Activated T-cell treated with anti-CD3 and anti-CD28 coated beads, Interleukin-2, amount 50 U/mL, for 24 hours (primary cell): ENCODE results near the gene TBC1D1.
A peak's percentile ranks its signal among the peaks of the same experiment; 100 is the strongest.

Experiments
- DNase-seq: peaks from one replicate; pipeline ENCODE4 v3.0.0-alpha.2; 2020
- H3K27ac Mint-ChIP-seq: 2 replicates; pipeline ENCODE4 v1.8.0; 2020; ENCODE audit warnings: mild to moderate bottlenecking, mixed read lengths
- H3K27me3 Mint-ChIP-seq: 2 replicates; pipeline ENCODE4 v1.8.0; 2020; ENCODE audit warnings: mixed read lengths
- H3K36me3 Mint-ChIP-seq: 2 replicates; pipeline ENCODE4 v1.8.0; 2020; ENCODE audit warnings: low read depth, mixed read lengths
- H3K4me1 Mint-ChIP-seq: 2 replicates; pipeline ENCODE4 v1.8.0; 2020; ENCODE audit warnings: low read depth, mixed read lengths
- H3K4me3 Mint-ChIP-seq: 2 replicates; pipeline ENCODE4 v1.8.0; 2020; ENCODE audit warnings: mild to moderate bottlenecking, moderate library complexity, mixed read lengths
- H3K9me3 Mint-ChIP-seq: 2 replicates; pipeline ENCODE4 v1.8.0; 2020; ENCODE audit warnings: mixed read lengths

The TBC1D1 gene

DNA sequence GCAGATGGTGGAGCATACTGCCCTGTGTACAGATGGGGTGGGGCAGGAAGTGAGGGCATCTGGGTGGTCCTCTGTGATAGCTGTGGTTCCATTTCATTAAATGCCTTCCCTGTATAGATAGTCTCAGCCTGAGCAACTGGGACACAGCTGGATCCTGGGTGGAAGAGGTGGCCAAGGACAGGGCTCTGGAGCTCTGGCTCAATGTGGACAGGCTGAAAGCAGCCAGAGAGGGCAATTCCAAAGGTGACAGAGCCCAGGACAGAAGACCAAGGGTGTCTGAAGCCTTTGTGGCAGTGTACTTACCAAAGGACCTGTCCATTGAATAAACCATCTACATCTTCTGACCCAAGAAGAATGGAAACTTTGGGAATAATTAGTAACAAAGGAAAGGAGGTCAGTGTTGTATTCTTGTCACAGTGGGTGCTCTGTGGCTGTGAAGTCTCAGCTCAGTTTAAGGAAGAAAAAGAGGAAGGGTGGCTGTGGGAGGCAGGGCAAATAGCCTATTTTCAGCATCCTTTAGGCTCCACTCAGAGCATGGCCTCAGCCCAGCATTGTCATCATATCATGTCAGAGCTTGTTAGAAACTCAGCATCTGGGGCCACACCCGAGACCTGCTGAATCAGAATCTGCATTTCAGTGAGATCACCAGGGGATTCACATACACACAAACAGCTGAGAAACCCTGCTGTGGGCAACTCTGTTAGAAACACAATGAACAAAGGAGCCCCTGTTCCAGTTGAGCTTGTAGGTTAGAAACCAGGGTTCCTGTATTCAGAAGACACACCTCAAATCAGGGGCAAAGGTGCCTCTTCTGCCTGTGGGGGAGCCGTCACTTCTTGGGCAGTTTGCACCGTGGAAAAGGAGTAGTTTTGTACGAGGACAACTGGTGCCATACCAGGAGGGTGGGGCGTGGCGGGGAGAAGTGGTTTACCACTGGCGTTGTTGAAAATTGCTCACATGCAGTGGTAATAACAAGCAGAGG is 237.9 kb downstream of the TBC1D1 start:
- Mint-ChIP-seq H3K27ac (peak overlapping the region; percentile 95), H3K9me3 (no peaks in the 10 kb centered on the region), H3K4me3 (peak overlapping the region; percentile 51), H3K27me3 (no peaks in the 10 kb centered on the region), H3K36me3 (peaks cover 67% of the 10 kb centered on the region), H3K4me1 (peaks cover 69% of the 10 kb centered on the region)
- peak; percentile 80 for DNase-seq

DNA sequence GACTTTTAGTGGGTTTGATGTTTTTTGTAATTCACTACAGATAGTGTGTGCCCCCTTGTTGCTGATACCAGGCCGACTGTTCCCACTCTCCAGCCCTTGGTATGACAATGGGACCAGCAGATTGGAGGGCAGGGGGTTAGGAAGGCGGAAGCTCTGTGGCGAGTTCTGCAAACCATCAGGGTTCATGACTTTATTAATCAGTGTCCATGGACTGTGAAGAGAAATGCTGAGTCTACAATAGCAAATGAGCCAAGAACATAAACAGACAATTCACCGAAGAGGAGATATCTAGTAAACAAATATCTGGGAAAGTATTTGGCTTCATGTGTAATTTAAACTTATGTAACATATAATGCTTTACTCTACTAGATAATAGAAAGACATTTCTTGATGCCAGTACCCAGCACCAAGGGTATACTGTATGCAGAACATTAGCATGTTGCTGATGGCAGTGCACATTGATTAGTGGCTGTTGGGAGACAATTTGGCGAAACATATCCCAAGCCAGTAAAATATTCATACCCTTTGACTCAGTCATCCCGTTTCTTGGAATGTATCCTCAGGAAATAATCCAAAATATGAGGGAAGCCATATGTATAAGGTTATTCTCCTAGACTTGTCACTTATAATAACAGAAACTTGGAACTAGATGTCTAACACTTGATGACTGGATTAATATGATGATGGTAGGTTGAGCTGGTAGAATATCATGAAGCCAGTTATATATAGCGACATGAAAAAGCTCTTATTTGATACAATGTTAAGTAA is 238.8 kb downstream of the TBC1D1 start:
- Mint-ChIP-seq H3K27ac (peak overlapping the region; percentile 95), H3K9me3 (no peaks in the 10 kb centered on the region), H3K4me3 (peak overlapping the region; percentile 51), H3K27me3 (no peaks in the 10 kb centered on the region), H3K36me3 (peaks cover 70% of the 10 kb centered on the region), H3K4me1 (peaks cover 75% of the 10 kb centered on the region)
- no peak for DNase-seq

DNA sequence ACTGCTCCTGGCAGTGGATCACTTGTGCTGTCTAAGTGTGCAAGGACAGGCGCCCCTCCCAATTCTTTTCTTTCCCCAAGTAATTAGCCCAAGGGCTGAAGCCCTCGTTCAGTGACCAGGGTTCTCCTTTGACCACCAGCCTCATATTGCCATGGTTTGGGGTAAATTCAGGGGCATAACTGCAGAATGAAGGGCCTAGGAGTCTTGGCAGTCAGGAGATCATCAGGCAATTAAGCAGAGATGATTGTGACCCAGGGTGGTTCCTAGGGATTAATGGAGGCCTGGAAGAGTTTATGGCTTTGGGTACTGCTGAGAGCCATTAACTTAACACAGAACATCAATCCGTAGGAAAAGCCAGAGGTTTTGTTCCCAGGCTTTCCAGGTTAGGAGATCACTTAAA is 240.0 kb downstream of the TBC1D1 start:
- H3K4me1 Mint-ChIP-seq, result peaks cover 72% of the 10 kb centered on the region
- peak overlapping the region; percentile 68 for H3K4me3 Mint-ChIP-seq
- DNase-seq, result no peak
- H3K36me3 Mint-ChIP-seq, result peaks cover 66% of the 10 kb centered on the region
- no peaks in the 10 kb centered on the region for H3K27me3 Mint-ChIP-seq
- no peaks in the 10 kb centered on the region for H3K9me3 Mint-ChIP-seq
- peak overlapping the region; percentile 96 for H3K27ac Mint-ChIP-seq

GRCh38 chr4:38131371-38132091 is 240.6 kb downstream of the TBC1D1 start:
- peak overlapping the region; percentile 68 for H3K4me3 Mint-ChIP-seq
- peak overlapping the region; percentile 96 for H3K27ac Mint-ChIP-seq
- peaks cover 74% of the 10 kb centered on the region for H3K4me1 Mint-ChIP-seq
- peak; percentile 85 for DNase-seq
- peaks cover 66% of the 10 kb centered on the region for H3K36me3 Mint-ChIP-seq
- no peaks in the 10 kb centered on the region for H3K27me3 Mint-ChIP-seq
- H3K9me3 Mint-ChIP-seq, result no peaks in the 10 kb centered on the region

GRCh38 chr4:38132107-38132673 is 241.3 kb downstream of the TBC1D1 start:
- Mint-ChIP-seq H3K27ac (peak overlapping the region; percentile 96), H3K9me3 (no peaks in the 10 kb centered on the region), H3K4me3 (peak overlapping the region; percentile 68), H3K27me3 (no peaks in the 10 kb centered on the region), H3K4me1 (peaks cover 74% of the 10 kb centered on the region), H3K36me3 (peaks cover 68% of the 10 kb centered on the region)
- peak; percentile 76 for DNase-seq

GRCh38 chr4:38132843-38133662 is 242.2 kb downstream of the TBC1D1 start:
- Mint-ChIP-seq H3K36me3 (peaks cover 68% of the 10 kb centered on the region), H3K27ac (peak overlapping the region; percentile 96), H3K4me1 (peaks cover 67% of the 10 kb centered on the region), H3K9me3 (no peaks in the 10 kb centered on the region), H3K4me3 (peak overlapping the region; percentile 41), H3K27me3 (no peaks in the 10 kb centered on the region)
- no peak for DNase-seq

DNA sequence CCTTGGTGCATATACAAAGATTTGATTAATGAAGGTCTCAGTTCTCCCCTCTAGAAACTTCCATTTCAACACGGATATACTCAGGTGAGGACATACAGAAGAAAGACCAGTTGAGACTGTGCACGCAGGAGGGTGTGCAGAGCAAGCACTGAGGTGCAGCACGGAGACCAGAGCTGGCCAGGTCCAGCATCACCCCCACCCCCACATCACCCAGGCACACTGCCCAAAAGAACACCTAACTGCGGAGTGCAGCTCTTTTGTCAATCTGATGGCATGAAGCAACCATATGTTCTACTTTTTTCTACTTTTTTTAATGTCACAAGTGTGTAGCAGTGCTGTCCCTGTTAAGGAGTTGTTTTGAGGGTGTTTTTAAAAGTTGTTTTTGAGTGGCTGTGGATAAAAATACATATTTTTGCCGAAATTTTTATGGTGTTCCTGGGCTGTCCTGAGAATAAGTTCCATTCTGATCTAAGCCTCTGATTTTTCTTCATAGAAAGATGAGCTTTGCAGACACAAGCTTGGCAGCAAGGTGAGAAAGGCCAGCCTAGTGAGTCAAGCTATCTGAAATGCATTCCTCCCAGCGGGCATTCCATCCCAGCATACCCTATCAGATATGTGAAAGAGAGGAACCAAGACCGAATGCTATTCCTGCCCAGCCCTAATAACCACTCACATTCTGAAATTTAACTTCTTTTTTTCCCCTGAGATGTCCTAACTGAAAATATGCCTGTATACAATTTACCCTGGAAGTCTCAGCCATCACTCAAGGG is 243.0 kb downstream of the TBC1D1 start:
- Mint-ChIP-seq H3K4me3 (no peak overlapping the region), H3K36me3 (peaks cover 73% of the 10 kb centered on the region), H3K4me1 (peaks cover 67% of the 10 kb centered on the region), H3K27ac (no peak overlapping the region), H3K27me3 (no peaks in the 10 kb centered on the region), H3K9me3 (no peaks in the 10 kb centered on the region)
- no peak for DNase-seq

GRCh38 chr4:38135201-38135600 is 244.3 kb downstream of the TBC1D1 start:
- H3K4me1 Mint-ChIP-seq, result peaks cover 54% of the 10 kb centered on the region
- no peak overlapping the region for H3K27ac Mint-ChIP-seq
- H3K36me3 Mint-ChIP-seq, result peaks cover 81% of the 10 kb centered on the region

GRCh38 chr4:38136604-38137003 is 245.7 kb downstream of the TBC1D1 start:
- no peaks in the 10 kb centered on the region for H3K27me3 Mint-ChIP-seq
- H3K4me1 Mint-ChIP-seq, result peaks cover 40% of the 10 kb centered on the region
- no peak for DNase-seq
- no peak overlapping the region for H3K27ac Mint-ChIP-seq
- peaks cover 80% of the 10 kb centered on the region for H3K36me3 Mint-ChIP-seq
- H3K9me3 Mint-ChIP-seq, result no peaks in the 10 kb centered on the region
- no peak overlapping the region for H3K4me3 Mint-ChIP-seq

More at GRCh38 chr4:38135201-38135600, 244.3 kb downstream of the TBC1D1 start:
- Mint-ChIP-seq H3K9me3 (no peaks in the 10 kb centered on the region), H3K4me3 (no peak overlapping the region), H3K27me3 (no peaks in the 10 kb centered on the region)
- DNase-seq, result no peak

DNA sequence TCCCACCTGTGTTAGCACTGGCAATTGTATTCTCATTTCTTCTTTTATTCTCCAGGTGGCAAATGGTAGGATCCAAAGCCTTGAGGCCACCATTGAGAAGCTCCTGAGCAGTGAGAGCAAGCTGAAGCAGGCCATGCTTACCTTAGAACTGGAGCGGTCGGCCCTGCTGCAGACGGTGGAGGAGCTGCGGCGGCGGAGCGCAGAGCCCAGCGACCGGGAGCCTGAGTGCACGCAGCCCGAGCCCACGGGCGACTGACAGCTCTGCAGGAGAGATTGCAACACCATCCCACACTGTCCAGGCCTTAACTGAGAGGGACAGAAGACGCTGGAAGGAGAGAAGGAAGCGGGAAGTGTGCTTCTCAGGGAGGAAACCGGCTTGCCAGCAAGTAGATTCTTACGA is 246.2 kb downstream of the TBC1D1 start:
- H3K4me3 Mint-ChIP-seq, result no peak overlapping the region
- H3K4me1 Mint-ChIP-seq, result peaks cover 40% of the 10 kb centered on the region
- H3K9me3 Mint-ChIP-seq, result no peaks in the 10 kb centered on the region
- no peak for DNase-seq
- H3K27me3 Mint-ChIP-seq, result no peaks in the 10 kb centered on the region
- H3K36me3 Mint-ChIP-seq, result peaks cover 80% of the 10 kb centered on the region
- no peak overlapping the region for H3K27ac Mint-ChIP-seq

DNA sequence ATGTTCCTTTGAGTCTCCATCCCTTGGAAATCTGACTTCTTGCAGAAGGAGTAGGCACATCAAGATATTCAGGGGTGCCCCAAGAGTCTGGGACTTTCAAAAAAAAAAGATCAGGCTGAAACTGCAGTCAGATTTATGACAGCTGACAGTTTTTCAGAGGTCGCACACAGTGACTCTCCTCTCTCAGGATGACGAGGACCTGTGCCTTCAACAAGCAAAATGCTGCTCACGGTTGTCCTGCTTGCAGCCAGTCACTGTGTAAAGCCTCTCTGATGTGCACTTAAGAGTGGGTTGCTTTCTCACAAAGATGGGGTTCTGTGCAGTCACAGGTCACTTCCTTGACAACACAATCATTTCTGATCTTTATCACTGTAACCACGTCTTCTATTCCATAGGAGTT is 247.5 kb downstream of the TBC1D1 start:
- no peak for DNase-seq
- peaks cover 30% of the 10 kb centered on the region for H3K4me1 Mint-ChIP-seq
- no peaks in the 10 kb centered on the region for H3K27me3 Mint-ChIP-seq
- no peaks in the 10 kb centered on the region for H3K9me3 Mint-ChIP-seq
- H3K4me3 Mint-ChIP-seq, result no peak overlapping the region
- no peak overlapping the region for H3K27ac Mint-ChIP-seq
- peaks cover 71% of the 10 kb centered on the region for H3K36me3 Mint-ChIP-seq

- Mint-ChIP-seq H3K9me3 (no peaks in the 10 kb centered on the region), H3K27me3 (no peaks in the 10 kb centered on the region), H3K27ac (no peak overlapping the region), H3K4me1 (peaks cover 22% of the 10 kb centered on the region), H3K4me3 (no peak overlapping the region), H3K36me3 (peaks cover 62% of the 10 kb centered on the region)
- no peak for DNase-seq
Measured at GRCh38 chr4:38139187-38139586, 248.3 kb downstream of the TBC1D1 start.
